Brain microvascular endothelial cell (primary cell): ENCODE results near the gene PLA1A.

Experiments used
- DNase-seq: peaks from one replicate; pipeline ENCODE4 v3.0.0-alpha.2; 2020
- H3K27ac ChIP-seq: fragments of 250-450 bp; sonication (Bioruptor Pico); 2 replicates; pipeline ENCODE4 v1.5.1; 2020; ENCODE audit warnings: mild to moderate bottlenecking, moderate library complexity
- H3K27me3 ChIP-seq: fragments of 250-450 bp; sonication (Bioruptor Pico); replicated peaks from 2 replicates; pipeline ENCODE4 v1.5.1; 2020; ENCODE audit warnings: mild to moderate bottlenecking
- H3K36me3 ChIP-seq: fragments of 250-450 bp; sonication (Bioruptor Pico); replicated peaks from 2 replicates; pipeline ENCODE4 v1.5.1; 2020; ENCODE audit warnings: mild to moderate bottlenecking
- H3K4me3 ChIP-seq: 2 replicates; pipeline ENCODE4 v1.5.1; 2011; ENCODE audit warnings: low read depth, mild to moderate bottlenecking, control low read depth, low read length, moderate library complexity
- in situ Hi-C: cut with HindIII; loops from 2 replicates; pipeline ENCODE4 v1.10.0; 2017; ENCODE audit warnings: low sequenced_read_pairs, low pct_ligation_motif_present
- TF ChIP-seq, protein P1 (sequence below): IDR thresholded peaks from 2 replicates; pipeline ENCODE4 v1.5.1; 2011; ENCODE audit warnings: low read depth, mild to moderate bottlenecking, moderate library complexity, low read length, control low read depth, inconsistent platforms; ENCODE audit errors: missing control alignments

The PLA1A gene

GRCh38 chr3:119625451-119626153 is 27.9 kb downstream of the PLA1A start:
- Histone ChIP-seq H3K27ac (no peak overlapping the region), H3K27me3 (no peaks in the 10 kb centered on the region), H3K36me3 (no peaks in the 10 kb centered on the region), H3K4me3 (no peak overlapping the region)
- in situ Hi-C loops: no loop called here
- DNase-seq: no peak
- TF ChIP-seq, protein P1, sequence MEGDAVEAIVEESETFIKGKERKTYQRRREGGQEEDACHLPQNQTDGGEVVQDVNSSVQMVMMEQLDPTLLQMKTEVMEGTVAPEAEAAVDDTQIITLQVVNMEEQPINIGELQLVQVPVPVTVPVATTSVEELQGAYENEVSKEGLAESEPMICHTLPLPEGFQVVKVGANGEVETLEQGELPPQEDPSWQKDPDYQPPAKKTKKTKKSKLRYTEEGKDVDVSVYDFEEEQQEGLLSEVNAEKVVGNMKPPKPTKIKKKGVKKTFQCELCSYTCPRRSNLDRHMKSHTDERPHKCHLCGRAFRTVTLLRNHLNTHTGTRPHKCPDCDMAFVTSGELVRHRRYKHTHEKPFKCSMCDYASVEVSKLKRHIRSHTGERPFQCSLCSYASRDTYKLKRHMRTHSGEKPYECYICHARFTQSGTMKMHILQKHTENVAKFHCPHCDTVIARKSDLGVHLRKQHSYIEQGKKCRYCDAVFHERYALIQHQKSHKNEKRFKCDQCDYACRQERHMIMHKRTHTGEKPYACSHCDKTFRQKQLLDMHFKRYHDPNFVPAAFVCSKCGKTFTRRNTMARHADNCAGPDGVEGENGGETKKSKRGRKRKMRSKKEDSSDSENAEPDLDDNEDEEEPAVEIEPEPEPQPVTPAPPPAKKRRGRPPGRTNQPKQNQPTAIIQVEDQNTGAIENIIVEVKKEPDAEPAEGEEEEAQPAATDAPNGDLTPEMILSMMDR: no peak

DNA sequence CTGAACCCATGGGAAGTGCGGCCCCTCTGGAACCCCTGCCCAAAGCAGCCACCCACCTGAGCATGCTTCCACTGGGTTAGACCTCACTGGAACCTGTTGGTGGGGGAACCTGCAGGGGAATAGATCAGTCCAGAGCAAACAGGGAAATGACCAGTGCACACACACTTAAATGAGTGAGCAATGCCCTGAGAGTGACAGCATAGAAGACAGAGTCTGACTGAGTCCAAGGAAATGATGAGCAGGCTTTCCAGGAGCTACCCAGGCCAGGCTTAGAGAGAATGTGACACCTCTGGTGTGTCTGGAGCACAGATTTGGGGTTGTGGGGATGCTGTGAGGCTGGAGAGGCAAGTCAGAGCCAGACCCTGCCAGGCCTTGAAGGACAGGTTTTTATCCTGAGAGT is 28.5 kb downstream of the PLA1A start:
- no peak for DNase-seq
- H3K27ac ChIP-seq: no peak overlapping the region
- no peaks in the 10 kb centered on the region for H3K27me3 ChIP-seq
- H3K4me3 ChIP-seq: no peak overlapping the region
- no peaks in the 10 kb centered on the region for H3K36me3 ChIP-seq
- in situ Hi-C loops: no loop called here
- TF ChIP-seq, protein P1: no peak

GRCh38 chr3:119627461-119627860 is 29.8 kb downstream of the PLA1A start:
- Histone ChIP-seq H3K27ac (no peak overlapping the region), H3K36me3 (no peaks in the 10 kb centered on the region), H3K4me3 (no peak overlapping the region), H3K27me3 (no peaks in the 10 kb centered on the region)
- in situ Hi-C loops: no loop called here
- DNase-seq: no peak
- TF ChIP-seq, protein P1: no peak

GRCh38 chr3:119628390-119628789 is 30.7 kb downstream of the PLA1A start:
- Histone ChIP-seq H3K27ac (no peak overlapping the region), H3K36me3 (no peaks in the 10 kb centered on the region), H3K4me3 (no peak overlapping the region), H3K27me3 (no peaks in the 10 kb centered on the region)
- TF ChIP-seq, protein P1: no peak
- no peak for DNase-seq
- in situ Hi-C loops: no loop called here

- in situ Hi-C loops: no loop called here
- no peak for DNase-seq
- no peak overlapping the region for H3K27ac ChIP-seq
These were observed 31.2 kb downstream of the PLA1A start for GRCh38 chr3:119628816-119629445.

More at GRCh38 chr3:119628816-119629445, 31.2 kb downstream of the PLA1A start:
- Histone ChIP-seq H3K27me3 (no peaks in the 10 kb centered on the region), H3K4me3 (no peak overlapping the region), H3K36me3 (no peaks in the 10 kb centered on the region)
- TF ChIP-seq, protein P1: no peak
